AG10803 (cell line): Measurements from ENCODE around the gene PLPPR2.
"Not testable (repeated sequence)": the region's sequence is repeated elsewhere in the genome, so short reads cannot be mapped to it uniquely, and the experiment has no call there.

ENCODE experiments used
- DNase-seq: peaks from one replicate; pipeline ENCODE4 v3.0.0; 2010; ENCODE audit warnings: low read depth
- H3K4me3 ChIP-seq: 2 replicates; pipeline ENCODE4 v1.5.1; 2011; ENCODE audit warnings: mild to moderate bottlenecking, low read length, control low read depth
- CTCF ChIP-seq: conservative IDR thresholded peaks from 2 replicates; pipeline ENCODE4 v1.5.1; 2011; ENCODE audit warnings: mild to moderate bottlenecking, low read length, control low read depth, inconsistent platforms

Gene PLPPR2

GRCh38 chr19:11375143-11375948 is 20.1 kb downstream of the PLPPR2 start:
- no peak for TF ChIP-seq CTCF
- H3K4me3 ChIP-seq = peak overlapping the region; percentile 47
- DNase-seq = no peak

GRCh38 chr19:11377237-11377636 is 22.0 kb downstream of the PLPPR2 start:
- no peak for TF ChIP-seq CTCF
- DNase-seq = peak; percentile 89
- H3K4me3 ChIP-seq = no peak overlapping the region

GRCh38 chr19:11377756-11378155 is 22.5 kb downstream of the PLPPR2 start:
- TF ChIP-seq CTCF = no peak
- H3K4me3 ChIP-seq = no peak overlapping the region
- DNase-seq = peak; percentile 20

GRCh38 chr19:11378319-11379189 is 23.3 kb downstream of the PLPPR2 start:
- peak; percentile 66 for DNase-seq
- no peak overlapping the region for H3K4me3 ChIP-seq
- TF ChIP-seq CTCF = peak; percentile 43

- H3K4me3 ChIP-seq, DNase-seq: not testable (repeated sequence)
These were observed 24.1 kb downstream of the PLPPR2 start for GRCh38 chr19:11379269-11379845.

- no peak for TF ChIP-seq CTCF
- H3K4me3 ChIP-seq = no peak overlapping the region
- DNase-seq = no peak
These were observed 24.7 kb downstream of the PLPPR2 start for GRCh38 chr19:11379857-11380350.
